Measurements from ENCODE around the gene GXYLT2. TPM values are rescaled to one million over a fixed set of nuclear protein-coding genes. Genes with fewer than 3 reads are reported as not detected.

The GXYLT2 gene
- total and polyA plus RNA-seq, 8 donors = 12.4 to 27.9 (median 16.7) TPM

GRCh38 chr3:72847282-72847681 lies 40.6 kb upstream of the GXYLT2 start:
- H3K27ac ChIP-seq = peak overlapping the region; percentile 6 to 85
- ATAC-seq (no peak), DNase-seq (no peak)
- H3K9me3 ChIP-seq = no peaks in the 10 kb centered on the region
- no peaks in the 10 kb centered on the region for H3K36me3 ChIP-seq
- intact Hi-C loops (cut with DNase I) = no loop called here
- TF ChIP-seq CTCF (IDR thresholded peaks at IDR 0.05) = no peak
- H3K4me3 ChIP-seq = peak overlapping the region; percentile 86 to 87
- peaks cover 8 to 28% of the 10 kb centered on the region in 2 donors for H3K4me1 ChIP-seq
- H3K27me3 ChIP-seq = no peaks in the 10 kb centered on the region

DNA sequence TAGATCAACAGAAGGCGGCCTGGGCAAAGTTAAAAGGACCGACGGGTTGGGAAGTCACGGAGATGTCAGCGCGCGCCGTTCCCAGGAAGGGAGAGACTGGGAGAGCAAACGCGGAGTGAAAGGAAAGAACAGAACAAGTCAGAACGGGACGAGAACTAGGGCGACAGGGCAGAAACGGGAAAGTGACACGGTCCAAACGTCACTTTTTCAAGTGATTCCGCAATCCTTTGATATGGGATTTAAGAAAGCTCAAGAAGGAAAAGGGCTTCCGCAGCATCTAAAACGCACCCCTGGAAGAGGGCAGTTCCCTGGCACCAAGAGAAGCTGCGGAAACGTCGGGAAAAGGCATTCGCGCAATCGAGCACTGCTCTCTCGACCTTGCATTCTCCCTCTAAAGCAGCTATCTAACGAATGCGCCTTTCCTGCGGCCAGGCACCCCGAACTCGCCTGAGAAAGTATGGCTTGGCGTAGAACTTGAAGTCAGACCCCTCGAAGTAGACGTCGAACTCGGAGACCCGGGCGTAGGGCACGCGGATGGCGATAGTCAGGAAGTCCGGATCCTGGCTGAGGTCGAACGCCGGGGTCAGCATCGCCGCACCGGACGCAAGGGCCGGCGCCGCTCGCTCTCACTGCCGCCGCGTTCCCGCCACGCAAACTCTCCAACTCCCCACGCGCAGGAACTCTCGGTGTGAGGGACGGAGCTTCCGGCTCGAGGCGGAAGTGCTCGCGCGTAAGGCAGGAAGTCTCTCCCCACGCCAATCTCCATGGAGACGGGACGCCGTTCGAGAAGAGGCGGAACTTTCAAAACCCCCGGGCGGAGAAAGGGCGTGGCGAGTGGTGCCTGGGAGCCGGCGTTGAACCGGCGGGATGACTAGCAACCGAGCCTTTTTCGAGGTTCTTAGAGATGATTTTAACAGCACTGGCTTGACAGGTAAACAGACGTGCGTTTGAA lies 39.8 kb upstream of the GXYLT2 start, which contains the start of gene SHQ1:
SHQ1 (minus strand) TSS at position 695 of the 952 bp plus-strand sequence; CDS start at position 590, 105 bp downstream.
- Histone ChIP-seq H3K4me1 (peaks cover 8 to 28% of the 10 kb centered on the region in 2 donors), H3K36me3 (no peaks in the 10 kb centered on the region), H3K4me3 (peak within 1 kb of the TSS; percentile 86 to 87), H3K27me3 (no peaks in the 10 kb centered on the region), H3K27ac (peak within 1 kb of the TSS; percentile 6 to 85), H3K9me3 (no peaks in the 10 kb centered on the region)
- DNase-seq (peak; percentile 96 to 98 (median 97)), ATAC-seq (peak; percentile 98)
- intact Hi-C loops (cut with DNase I) = no loop called here
- no peak for TF ChIP-seq CTCF (IDR thresholded peaks at IDR 0.05)

GRCh38 chr3:72848703-72849081 lies 39.2 kb upstream of the GXYLT2 start:
- Histone ChIP-seq H3K27ac (peak overlapping the region in 1 of 2 donors; percentile 85), H3K4me3 (peak overlapping the region; percentile 86 to 87), H3K4me1 (peaks cover 8 to 28% of the 10 kb centered on the region in 2 donors), H3K9me3 (no peaks in the 10 kb centered on the region), H3K36me3 (no peaks in the 10 kb centered on the region), H3K27me3 (no peaks in the 10 kb centered on the region)
- DNase-seq = no peak
- TF ChIP-seq CTCF (IDR thresholded peaks at IDR 0.05) = no peak
- intact Hi-C loops (cut with DNase I) = no loop called here
- peak; percentile 8 for ATAC-seq

- Histone ChIP-seq H3K4me3 (no peak overlapping the region), H3K9me3 (no peaks in the 10 kb centered on the region), H3K4me1 (no peaks in the 10 kb centered on the region), H3K27ac (no peak overlapping the region), H3K36me3 (no peaks in the 10 kb centered on the region), H3K27me3 (no peaks in the 10 kb centered on the region)
- no peak for DNase-seq
- ATAC-seq = no peak
- TF ChIP-seq CTCF (IDR thresholded peaks at IDR 0.05) = no peak
- intact Hi-C loops (cut with DNase I) = loop anchor here in 1 of 2 donors (10.0 kb wide), 1 partner anchor 230 kb away; no protein-coding TSS in a partner anchor
These were observed 32.8 kb upstream of the GXYLT2 start for GRCh38 chr3:72855001-72855400.

GRCh38 chr3:72860053-72860452 lies 27.8 kb upstream of the GXYLT2 start:
- Histone ChIP-seq H3K9me3 (no peaks in the 10 kb centered on the region), H3K27me3 (no peaks in the 10 kb centered on the region), H3K4me1 (no peaks in the 10 kb centered on the region), H3K4me3 (no peak overlapping the region), H3K27ac (no peak overlapping the region), H3K36me3 (no peaks in the 10 kb centered on the region)
- ATAC-seq (no peak), DNase-seq (no peak)
- TF ChIP-seq CTCF (IDR thresholded peaks at IDR 0.05) = no peak
- intact Hi-C loops (cut with DNase I) = no loop called here
